NCI-H146 treated with DMSO at 0.1 percent for 48 hours (cell line): ENCODE measurements around the gene RNF150.

Experiments
- DNase-seq: peaks from one replicate; lab custom pipeline; 2025; ENCODE audit not compliant: unreplicated experiment; lab: John Stamatoyannopoulos, UW

The RNF150 gene

DNA sequence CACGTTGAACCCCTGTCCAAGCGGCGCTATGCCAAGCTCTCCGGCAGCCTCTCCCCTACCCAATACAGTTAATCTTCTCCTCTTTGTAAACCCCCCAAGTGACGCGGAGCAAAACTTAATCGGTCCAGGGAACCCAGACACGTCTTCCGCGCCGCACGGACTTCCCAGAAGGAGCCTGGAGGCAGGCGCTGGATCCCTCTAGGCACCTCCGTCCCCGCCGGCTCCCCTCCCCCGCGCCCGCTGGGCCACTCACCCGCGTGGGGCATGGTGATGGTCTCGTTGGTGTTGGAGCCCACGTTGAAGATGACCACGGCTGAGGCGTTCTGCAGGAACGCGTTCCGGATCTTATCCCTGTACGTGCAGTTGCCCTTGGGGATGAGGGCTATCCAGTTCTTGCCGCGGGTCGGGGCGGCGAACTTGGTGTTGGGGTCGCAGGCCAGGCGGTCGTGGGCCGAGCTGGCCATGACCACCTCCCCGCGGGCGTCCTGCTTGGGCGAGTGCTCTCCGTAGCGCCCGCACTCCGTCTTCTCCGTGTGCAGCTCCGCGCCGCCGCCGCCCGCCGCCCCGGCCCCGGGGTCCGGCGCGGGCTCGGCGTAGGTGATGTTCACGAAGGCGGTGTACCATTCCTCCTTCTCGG, 1.1 kb downstream of the RNF150 start:
- no peak for DNase-seq

DNA sequence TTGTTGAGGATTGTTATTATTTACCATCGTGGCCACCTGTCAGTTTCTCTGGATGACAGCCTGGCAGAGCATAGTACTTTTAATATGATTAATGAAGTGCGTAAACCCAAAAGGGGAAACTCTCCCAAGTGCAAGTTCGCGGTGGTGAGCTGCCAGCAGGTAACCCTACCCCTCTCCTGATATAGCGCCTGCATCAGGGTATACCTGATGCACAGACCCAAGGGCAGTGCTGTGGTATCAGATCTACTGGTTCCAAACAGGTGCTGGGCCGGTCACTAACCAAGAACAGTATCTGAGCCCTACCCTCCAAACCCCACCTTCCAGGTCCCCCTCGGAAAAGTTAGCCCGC, 1.6 kb downstream of the RNF150 start:
- no peak for DNase-seq

DNA sequence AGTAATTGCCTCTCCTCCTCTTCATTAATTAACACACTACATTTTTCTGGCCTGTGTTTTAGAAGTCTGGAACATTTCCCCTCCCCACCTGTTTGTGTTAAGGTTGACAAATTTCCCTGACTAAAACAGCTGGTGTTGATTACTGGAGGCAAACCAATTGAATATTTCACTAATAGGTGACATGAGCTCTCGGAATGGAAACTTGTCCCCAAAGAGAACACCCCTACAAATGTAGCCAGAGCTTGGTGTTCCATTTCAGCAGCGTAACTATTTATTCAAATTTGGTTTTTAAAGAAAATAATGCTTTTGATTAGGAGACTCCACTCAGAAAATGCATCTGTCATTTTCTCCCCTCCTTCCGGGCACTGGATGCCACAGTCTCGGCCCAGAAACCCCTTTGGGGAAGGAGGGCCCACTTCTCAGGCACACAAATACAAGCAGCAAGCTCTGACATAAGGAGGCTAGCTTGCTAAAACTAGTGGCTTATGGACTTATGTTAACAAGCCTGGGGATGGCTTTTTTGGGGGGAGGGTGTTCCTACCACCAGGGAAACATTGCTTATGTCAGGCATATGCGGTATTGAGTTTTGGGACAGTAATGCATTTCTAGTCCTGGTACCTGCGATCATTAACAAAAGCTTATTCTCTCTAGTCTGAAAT, 2.2 kb downstream of the RNF150 start:
- no peak for DNase-seq

DNA sequence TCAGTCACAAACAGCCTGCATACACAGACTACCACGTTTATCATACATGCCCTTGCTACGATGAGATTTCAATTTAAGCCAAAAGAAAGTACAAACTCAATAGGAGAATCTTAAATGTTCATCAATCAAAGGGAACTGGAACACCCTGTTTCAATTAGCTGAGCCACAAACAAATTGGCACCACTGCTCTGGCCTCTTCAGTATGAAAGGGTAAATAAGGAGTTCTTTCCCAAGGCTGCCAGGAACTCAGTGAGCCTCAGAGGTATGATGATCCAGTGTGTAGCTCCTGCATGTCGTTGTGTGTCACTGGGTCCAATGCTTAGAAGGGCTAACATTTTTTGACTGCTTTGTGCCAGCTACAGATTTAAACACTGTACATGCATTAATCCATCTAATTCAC, 5.4 kb downstream of the RNF150 start:
- DNase-seq, result no peak

DNA sequence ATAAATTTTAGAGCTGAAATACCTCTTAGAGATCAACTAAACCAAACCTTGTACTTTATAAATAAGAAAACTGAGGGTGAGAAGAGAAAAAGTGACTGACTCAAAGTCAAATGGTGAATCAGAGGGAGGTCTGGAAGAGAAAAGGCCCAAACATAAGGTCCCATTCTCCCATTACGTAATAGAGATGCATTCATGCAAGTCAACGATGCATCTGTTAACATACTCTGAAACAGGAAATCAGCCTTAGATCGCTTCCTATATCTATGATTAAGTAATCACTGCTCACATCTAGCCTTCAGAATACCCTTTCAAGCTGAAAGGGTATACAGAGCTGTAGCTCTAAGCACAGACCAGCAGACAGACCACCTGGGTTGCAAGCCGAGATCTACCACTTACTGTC, 6.5 kb downstream of the RNF150 start:
- no peak for DNase-seq

DNA sequence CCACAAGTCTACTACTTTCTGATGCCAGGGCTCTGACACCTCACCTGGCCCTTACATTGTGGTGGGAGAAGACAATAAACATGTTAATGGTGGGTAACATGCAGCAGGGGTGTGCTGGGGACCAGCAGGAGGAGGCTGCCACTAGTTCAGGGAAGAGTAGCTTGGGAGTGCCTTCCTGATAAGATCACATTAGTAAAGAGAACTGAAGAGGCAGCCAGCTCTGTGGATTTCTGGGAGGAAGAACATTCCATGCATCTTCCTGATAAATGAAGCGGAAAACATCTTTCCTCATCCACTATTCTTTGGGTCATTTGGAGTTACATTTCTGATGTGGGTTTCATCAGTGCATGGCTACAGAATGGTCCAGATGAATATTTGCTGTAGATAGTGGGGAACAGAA, 9.0 kb downstream of the RNF150 start:
- no peak for DNase-seq

DNA sequence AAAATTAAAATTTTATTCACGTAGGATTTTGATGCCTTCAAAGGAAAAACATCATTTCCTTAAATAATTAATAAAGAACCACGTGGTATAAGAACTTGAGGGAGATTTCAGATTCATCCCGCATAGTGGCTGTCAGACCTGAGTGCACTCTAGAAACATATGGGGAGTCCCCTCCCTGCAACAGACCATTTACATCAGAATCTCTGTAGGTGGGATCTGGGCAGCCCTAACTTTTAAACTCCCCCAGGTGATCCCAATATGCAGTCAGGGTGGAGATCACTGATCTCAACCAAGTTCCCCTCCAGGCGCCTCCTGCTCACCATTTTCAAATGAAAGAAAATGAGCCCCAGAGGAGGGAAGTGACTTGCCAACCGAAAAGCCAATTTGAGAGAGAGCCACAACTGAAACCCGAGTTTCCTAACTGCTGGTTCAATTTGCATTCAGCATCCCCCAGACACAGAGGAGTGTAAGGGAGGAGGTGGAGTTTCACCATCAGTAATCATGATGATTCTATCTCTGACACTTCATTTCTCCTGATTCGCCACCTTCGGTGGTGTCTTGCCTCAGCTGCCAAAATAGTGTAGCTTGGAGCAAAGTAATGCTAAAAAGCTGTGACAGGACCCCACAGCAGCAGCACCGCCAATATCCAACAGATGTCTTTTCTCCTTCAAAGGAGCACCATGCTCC, 11.4 kb downstream of the RNF150 start:
- no peak for DNase-seq

DNA sequence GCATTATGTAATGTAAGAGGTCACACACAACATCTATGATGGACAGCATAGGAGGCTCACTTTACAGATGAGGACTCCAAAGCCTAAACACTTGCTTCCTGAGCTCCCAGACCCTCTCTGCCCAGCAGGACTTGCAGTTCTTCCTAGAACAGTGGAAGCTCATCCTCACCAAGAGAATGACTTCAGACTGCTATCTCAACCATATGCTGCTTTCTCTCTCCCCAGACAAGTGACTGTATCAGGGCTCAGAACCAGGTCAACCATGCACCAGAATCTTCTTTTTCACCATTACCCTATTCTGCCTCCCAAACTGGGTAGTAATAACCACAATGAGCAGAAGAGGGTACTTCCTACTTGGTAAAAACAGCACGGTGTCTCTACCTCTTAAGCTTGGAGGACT, 12.2 kb downstream of the RNF150 start:
- DNase-seq, result no peak

DNA sequence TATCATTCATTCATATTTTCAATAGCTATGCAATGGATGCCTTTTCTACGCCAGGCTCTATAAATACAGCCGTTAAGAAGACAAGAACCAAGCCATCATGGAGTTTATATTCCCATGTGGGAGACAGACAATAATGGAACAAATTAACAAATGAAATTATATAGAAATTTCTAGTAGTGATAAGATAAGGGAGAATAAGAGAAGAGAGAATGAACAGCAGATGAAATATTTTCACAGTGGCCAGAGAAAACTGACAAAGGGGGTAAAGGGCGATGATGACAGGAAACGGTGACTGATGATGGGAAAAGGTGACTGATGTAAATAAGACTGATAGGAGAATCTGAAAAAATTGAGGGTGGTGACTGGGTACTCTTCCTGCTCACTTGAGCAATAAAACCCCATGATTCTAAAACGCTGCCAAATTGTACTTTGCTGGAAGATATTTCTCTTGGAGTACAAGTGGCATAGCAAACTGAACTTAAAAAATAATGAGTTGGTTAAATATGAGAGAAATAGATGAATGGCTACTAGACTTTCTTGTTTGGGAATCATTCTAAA, 13.2 kb downstream of the RNF150 start:
- no peak for DNase-seq

DNA sequence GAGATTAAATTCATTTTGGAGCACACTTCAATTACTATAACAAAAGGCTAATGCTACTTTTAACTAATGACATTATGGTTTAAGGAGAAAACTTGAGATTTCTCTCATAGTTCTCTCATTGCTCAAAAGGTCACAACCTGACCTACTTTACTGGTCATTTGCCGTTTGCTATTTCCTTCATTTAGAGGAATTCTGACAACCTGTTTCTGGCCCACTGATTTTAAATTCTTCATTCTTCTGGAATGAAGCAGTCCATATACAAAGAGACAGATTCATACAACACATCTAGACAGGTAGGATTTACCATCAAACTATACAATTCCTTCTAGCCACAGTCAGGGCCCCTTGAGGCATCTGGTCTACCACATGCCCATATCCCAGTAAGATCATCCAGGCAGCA, 14.2 kb downstream of the RNF150 start:
- no peak for DNase-seq

DNA sequence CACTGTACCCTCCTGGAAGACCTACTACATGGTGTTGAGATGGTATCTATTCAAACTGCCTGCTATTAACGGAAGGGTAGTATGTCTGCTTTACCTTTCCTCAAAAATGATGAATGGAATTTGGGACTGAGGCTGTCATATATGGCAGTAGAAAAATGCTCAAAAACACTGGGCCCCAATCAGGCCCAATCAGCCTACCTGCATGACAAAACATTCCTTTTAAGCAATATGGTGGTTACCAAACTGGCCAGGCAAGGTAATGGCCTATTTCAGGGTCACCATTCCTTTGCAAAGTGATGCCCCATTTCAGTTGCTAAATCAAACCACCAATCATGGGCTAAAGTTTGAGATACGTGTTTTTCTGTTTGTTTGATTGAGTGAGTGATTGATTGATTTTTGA, 14.9 kb downstream of the RNF150 start:
- DNase-seq, result no peak

DNA sequence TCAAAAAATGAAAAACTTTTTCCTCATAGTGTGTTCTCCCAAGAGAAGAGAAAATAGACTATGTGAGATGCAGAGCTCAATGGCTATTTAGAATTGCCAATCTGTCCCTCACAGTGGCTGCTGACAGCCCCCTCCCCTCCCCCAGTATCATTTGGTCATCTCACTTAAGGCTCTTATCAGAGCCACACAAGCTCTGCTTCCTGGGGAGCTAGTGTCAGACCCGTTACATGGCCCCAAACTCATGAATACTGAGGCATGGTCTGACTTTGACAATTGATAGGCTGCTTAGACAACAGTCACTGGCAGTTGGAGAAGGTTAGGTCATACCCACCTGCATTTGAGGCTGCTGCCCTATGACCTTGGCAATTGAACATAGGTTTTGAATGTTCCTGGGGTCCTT, 15.3 kb downstream of the RNF150 start:
- no peak for DNase-seq

DNA sequence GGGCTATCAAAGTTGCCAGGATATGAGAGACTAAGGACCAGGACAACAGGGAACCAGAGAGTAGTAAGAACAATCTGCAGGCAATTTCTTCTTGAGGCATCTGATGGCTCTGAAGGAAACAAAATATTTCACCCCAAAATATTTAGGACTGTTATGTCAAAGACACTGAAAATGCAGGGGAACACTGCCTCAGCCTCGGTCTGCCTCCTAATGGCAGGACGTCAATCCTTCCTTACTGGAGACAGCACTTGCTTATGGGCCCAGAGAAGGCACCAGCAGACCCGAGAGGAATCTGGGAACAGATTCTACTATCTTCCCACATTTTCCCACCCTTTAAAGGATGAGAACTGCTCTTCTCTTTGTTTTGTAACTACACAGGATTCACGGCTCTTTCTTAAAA, 23.3 kb downstream of the RNF150 start:
- DNase-seq, result no peak

DNA sequence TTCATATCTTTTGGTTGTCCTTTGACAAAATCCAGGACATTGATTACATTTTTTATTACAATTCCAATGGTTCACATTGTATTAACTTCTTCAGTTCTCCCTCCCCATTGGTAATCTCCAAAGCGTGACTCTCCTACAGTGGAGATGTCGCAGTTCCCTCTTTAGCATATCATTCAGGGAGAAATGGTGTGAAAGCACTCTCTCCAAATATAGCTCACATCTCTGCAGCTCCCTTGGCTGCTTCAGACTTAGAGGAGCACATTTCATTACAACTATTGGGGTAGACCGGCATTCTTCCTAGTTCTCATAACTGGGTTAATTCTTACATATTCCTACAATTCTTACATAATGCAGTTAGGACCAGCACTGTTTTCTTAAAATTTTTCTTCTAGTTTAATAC, 25.3 kb downstream of the RNF150 start:
- DNase-seq, result no peak

DNA sequence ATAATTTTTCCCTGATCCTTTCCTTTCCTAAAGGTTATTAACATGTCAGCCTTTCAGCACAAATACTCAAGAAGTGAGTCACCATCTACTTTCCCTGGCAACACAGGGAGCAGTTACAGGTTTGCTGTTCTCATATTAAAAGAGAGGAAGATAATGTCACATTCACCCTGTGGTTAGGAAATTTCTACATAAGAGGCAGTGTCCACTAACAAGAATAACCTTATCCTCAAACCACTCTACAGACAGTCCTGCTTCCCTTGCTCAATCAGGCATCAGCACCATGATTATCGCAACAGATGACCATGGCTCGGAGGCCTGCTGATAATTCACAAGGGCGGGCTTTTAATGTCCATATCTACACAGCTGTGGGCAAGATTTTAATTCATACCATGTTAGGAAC, 30.9 kb downstream of the RNF150 start:
- no peak for DNase-seq

DNA sequence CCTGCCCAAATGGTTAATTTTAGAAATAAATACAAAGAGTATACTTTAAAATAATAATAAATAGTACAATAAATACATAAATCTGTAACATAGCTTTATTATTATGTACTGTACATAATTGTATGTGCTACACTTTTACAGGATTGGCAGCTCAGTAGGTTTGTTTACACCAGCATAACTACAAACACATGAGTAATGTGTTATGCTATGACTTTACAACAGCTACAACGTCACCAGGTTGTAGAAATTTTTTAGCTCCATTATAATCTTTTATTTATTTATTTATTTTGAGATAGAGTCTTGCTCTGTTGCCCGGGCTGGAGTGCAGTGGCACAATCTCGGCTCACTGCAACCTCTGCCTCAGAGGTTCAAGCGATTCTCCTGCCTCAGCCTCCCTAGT, 31.8 kb downstream of the RNF150 start:
- no peak for DNase-seq

DNA sequence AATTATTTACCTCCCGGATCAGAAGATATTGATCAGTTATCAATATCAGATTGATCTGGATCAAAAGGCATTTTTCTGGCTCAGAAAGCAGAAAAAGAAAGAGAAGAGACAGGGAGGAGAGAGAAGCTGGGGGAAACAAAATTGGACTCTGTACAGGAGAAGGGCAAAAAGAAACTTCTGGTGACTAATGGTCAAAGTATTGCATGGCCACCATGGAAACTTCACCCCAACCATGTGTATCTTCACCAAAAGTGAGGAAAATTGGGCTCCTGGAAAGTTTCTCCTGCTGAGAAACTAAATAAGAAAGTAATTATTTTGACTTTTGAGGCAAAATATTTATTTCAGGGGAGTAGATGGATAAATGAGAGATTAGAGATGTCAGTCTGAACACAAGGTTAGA, 33.9 kb downstream of the RNF150 start:
- no peak for DNase-seq

DNA sequence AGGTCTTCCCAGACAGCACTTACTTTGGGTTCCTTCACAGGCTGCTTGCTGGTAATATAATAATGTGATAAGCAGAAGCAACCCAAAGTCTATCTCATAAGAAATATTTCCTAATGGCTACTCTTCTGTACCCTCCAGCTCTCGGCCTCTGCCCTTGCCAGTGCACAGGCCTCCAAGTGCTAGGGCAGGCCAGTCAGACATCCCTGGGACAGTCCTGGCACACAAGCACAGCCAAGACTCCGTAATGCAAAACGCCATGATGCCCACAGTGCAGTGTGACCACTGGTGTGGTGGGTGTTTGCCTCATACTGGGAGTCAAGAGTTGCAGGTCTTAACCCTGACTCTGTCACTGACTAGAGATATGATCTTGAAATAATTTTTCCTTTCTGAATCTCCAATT, 35.1 kb downstream of the RNF150 start:
- DNase-seq, result no peak

DNA sequence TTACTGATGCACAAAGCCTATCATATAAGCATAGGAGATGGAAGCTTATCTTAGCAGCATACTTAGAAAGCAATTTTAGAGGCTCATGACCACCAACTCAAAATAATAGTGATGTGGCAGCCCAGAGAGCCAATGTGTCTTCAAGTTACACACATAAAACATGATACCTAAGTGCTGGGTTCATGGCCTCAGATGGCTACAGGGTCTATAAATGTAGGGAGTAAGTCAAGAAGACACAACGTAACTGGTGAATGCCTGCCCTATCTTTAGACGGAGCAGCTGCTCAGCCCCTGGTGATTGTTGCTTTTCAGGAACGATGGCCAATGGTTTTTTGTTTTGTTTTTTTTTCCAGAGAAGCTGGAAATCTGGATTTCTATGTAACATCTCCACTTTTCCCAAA, 42.8 kb downstream of the RNF150 start:
- no peak for DNase-seq

DNA sequence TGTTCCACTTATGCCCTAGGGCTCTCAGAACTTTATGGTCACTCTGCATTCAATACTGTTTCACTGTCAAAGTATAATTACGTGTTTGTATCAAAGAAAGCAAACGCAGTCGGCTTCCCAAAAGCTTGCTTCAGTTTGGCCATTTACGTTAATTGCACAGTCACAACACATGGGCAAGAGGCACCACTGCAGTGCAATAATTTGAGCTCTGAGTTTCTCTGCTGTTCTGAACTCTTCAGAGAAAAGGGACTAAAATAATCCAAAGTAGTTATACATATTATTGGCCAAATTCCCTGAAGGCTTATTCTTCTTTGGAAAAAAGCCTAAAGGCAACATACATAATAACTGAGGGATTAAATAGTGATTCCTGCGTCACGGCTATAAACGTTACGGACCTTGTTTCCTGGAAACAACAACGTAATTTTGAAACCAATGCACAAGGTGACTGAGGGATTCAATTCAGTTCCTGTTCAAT, 51.3 kb downstream of the RNF150 start:
- no peak for DNase-seq

DNA sequence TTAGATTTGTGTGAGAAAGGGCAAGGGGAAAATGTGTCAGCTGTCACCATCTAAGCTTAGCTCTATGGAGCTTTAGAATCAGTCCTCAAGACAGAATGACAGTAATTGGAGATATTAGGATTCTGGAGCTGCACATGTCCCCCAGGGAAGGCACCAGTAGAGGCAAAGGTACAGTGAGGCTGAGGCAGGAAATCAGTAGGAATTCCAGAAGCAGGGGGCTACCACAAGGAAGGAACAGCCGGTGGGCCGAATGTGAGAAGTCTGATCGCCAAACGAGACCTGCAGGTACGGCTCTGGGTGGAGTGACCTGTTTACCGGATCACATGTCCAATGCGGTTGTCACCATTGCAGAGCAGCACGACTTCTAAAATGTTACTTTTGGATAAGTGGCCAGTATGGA, 52.6 kb downstream of the RNF150 start:
- no peak for DNase-seq

DNA sequence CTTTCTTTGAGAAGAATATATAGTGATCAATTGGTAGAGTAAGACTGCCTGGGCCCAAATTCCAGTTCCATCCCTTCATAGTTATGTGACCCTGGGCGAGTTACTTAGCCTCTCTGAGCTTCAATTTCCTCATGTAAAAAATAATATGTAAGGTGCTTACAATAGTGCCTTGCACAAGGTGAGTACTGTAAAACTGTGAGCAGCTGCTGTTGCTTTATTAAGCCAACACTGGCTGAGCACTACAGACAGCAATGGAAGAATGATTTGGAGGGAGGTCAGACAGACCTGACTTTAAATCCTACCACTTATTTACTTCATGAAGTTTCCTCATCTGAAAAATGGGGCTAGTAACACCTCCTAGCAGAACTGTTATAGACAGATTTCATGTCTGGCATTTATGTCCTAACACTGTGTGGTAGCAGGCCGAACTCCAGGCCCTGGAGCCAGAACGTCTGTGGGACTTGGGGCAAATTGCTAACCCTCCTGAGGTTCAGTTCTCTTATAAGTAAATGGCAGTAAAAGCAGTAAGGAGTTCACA, 53.8 kb downstream of the RNF150 start:
- no peak for DNase-seq
